Right atrium auricular region (tissue), 2 donors: Measurements from ENCODE around the gene SELENOH. TPM values are rescaled to one million over a fixed set of nuclear protein-coding genes. Genes with fewer than 3 reads are reported as not detected.
A peak's percentile ranks its signal among the peaks of the same experiment; 100 is the strongest.

Experiments
- DNase-seq: peaks from one replicate; pipeline ENCODE4 v3.0.0-alpha.2; 2019; ENCODE audit warnings: low spot score
- H3K27ac ChIP-seq, 2 donors: fragments of 200-600 bp; sonication (generic); 1 replicate in 1 of 2; 2 replicates in 1 of 2; pipeline ENCODE4 v1.5.1; 2016 to 2019
- H3K27me3 ChIP-seq, 2 donors: fragments of 200-600 bp; sonication (generic); one replicate each; pipeline versions ENCODE4 v1.5.1 to v1.6.0; 2017 to 2019
- H3K36me3 ChIP-seq: fragments of 200-600 bp; sonication (generic); one replicate; pipeline ENCODE4 v1.5.1; 2016
- H3K4me1 ChIP-seq, 2 donors: fragments of 200-600 bp; sonication (generic); one replicate each; pipeline versions ENCODE4 v1.5.1 to v1.6.0; 2017 to 2019
- H3K4me3 ChIP-seq, 2 donors: fragments of 200-600 bp; sonication (generic); 1 replicate in 1 of 2; 2 replicates in 1 of 2; pipeline ENCODE4 v1.5.1; 2017 to 2019; ENCODE audit warnings: mild to moderate bottlenecking in 1 of 2, moderate library complexity in 1 of 2
- H3K9me3 ChIP-seq, 2 donors: fragments of 200-600 bp; sonication (generic); one replicate each; pipeline ENCODE4 v1.5.1; 2019
- CTCF ChIP-seq, 2 donors: fragments of 200-600 bp; sonication (generic); IDR thresholded peaks; one replicate each; pipeline ENCODE4 v1.5.1; 2019; ENCODE audit warnings: antibody characterized with exemption in 2 of 2
- total RNA-seq, 2 donors: library from RNA; depleted of rRNA; stranded (reverse); fragments of >200 nt; gene quantifications; one replicate each; pipeline ENCODE4 v1.1.0, GENCODE V29; 2016

The SELENOH gene
- total RNA-seq, 2 donors from 2014 or later: 147 to 159 TPM

GRCh38 chr11:57792870-57793269, 51.6 kb downstream of the SELENOH start:
- no peak for TF ChIP-seq CTCF (IDR thresholded peaks at IDR 0.05)
- Histone ChIP-seq H3K9me3 (no peaks in the 10 kb centered on the region), H3K27ac (peak overlapping the region; percentile 51 to 59), H3K4me1 (peaks cover 0 to 64% of the 10 kb centered on the region in 2 donors), H3K27me3 (no peaks in the 10 kb centered on the region), H3K4me3 (no peak overlapping the region), H3K36me3 (peaks cover 59% of the 10 kb centered on the region)
- no peak for DNase-seq

Other genes with a start within 250 kb of the SELENOH start
- gene SLC43A1, start 225.8 kb upstream of the SELENOH start, total RNA-seq: 10 to 100 TPM in 1 of 2 donors, 1 to 10 TPM in 1; 5.0 to 10.4 TPM
- gene TIMM10, start 210.7 kb upstream of the SELENOH start, total RNA-seq: 10 to 100 TPM; 27.3 to 63.4 TPM
- not detected for gene SMTNL1, start 203.9 kb upstream of the SELENOH start, total RNA-seq
- gene UBE2L6, start 173.8 kb upstream of the SELENOH start, total RNA-seq: 10 to 100 TPM in 1 of 2 donors, 1 to 10 TPM in 1; 8.1 to 22.5 TPM
- 100 to 1,000 TPM; 210 to 851 TPM for gene SERPING1, start 143.8 kb upstream of the SELENOH start, total RNA-seq
- gene YPEL4, start 91.6 kb upstream of the SELENOH start, total RNA-seq: under 1 TPM; 0.55 to 0.63 TPM
- 1 to 10 TPM; 5.9 to 8.1 TPM for gene CLP1, start 83.7 kb upstream of the SELENOH start, total RNA-seq
- 10 to 100 TPM; 44.9 to 56.7 TPM for gene ZDHHC5, start 73.4 kb upstream of the SELENOH start, total RNA-seq
- gene MED19, start 29.3 kb upstream of the SELENOH start, total RNA-seq: 10 to 100 TPM; 15.4 to 17.5 TPM
- gene TMX2, start 28.9 kb upstream of the SELENOH start, total RNA-seq: 10 to 100 TPM; 58.5 to 74.2 TPM
- not detected for gene BTBD18, start 10.3 kb downstream of the SELENOH start, total RNA-seq
- gene CTNND1, start 20.3 kb downstream of the SELENOH start, total RNA-seq: 10 to 100 TPM; 58.2 to 63.2 TPM